Bronchial epithelial cell (primary cell): ENCODE data around the gene IRF4. TPM values are rescaled to one million over a fixed set of nuclear protein-coding genes. Genes with fewer than 3 reads are reported as not detected.

Experiments used
- DNase-seq: peaks from one replicate; pipeline ENCODE4 v3.0.0-alpha.2; 2010; ENCODE audit warnings: low read depth
- FAIRE-seq: peaks from 2 replicates; lab custom pipeline; 2011; peaks lifted over from hg19 to GRCh38; lab: Jason Lieb, UNC
- H3K27me3 ChIP-seq: 2 replicates; pipeline ENCODE4 v1.5.1; 2011; ENCODE audit warnings: low read length; ENCODE audit not compliant: control insufficient read depth, insufficient read depth
- H3K36me3 ChIP-seq: 2 replicates; pipeline ENCODE4 v1.5.1; 2011; ENCODE audit warnings: low read length; ENCODE audit not compliant: control insufficient read depth, insufficient read depth
- H3K4me3 ChIP-seq: 2 replicates; pipeline ENCODE4 v1.5.1; 2011; ENCODE audit warnings: mild to moderate bottlenecking, low read depth, low read length, control low read depth
- CTCF ChIP-seq: IDR thresholded peaks from 2 replicates; pipeline ENCODE4 v1.5.1; 2011; ENCODE audit warnings: mild to moderate bottlenecking, moderate library complexity, low read length, control low read depth, inconsistent platforms; ENCODE audit not compliant: insufficient read depth, severe bottlenecking
- total RNA-seq: library from RNA; depleted of rRNA; stranded (reverse); fragments of >200 nt; gene quantifications from 2 replicates; pipeline ENCODE4 v1.2.1, GENCODE V29; 2014

Gene IRF4
- total RNA-seq, 1 donor from 2014 or later: not detected

DNA sequence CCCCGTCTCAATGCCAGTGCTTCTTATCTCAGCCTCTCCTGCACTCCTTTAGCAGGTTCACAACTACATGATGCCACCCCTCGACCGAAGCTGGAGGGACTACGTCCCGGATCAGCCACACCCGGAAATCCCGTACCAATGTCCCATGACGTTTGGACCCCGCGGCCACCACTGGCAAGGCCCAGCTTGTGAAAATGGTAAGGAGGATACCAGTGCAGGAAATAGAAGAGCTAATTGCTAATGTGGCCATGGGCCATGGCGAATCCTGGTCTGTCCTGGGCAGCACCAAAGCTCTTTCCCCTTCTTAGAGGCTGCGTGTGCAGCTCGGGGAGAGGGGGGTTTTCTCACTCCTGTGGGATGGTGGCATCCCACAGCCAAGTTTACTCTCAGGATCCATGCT lies 5.5 kb downstream of the IRF4 start:
- Histone ChIP-seq H3K4me3 (no peak overlapping the region), H3K27me3 (peaks cover 37% of the 10 kb centered on the region), H3K36me3 (no peaks in the 10 kb centered on the region)
- no peak for TF ChIP-seq CTCF
- FAIRE-seq (no peak), DNase-seq (no peak)

GRCh38 chr6:397604-398003 lies 6.1 kb downstream of the IRF4 start:
- no peaks in the 10 kb centered on the region for H3K36me3 ChIP-seq
- FAIRE-seq: no peak
- H3K27me3 ChIP-seq: peaks cover 32% of the 10 kb centered on the region
- no peak for DNase-seq
- no peak for TF ChIP-seq CTCF
- H3K4me3 ChIP-seq: no peak overlapping the region

DNA sequence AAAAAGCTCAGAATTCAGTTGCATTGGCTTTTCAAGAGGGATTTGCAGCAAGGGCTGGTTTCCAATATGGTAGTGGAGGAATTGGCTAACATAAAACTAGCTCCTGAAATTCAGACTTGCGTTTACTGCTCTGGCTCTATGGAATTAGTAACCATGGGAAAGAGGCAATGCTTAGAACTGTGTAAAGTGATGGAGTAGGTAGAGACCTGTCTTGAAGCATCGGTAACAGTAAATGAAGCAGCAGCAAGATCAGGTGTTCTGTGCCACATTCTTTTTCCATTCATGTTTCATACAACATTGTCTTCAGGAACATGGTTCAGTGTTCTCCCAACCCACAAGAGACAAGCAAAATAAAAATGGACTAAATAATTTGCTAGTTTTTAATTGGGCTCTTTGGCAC lies 6.5 kb downstream of the IRF4 start:
- Histone ChIP-seq H3K4me3 (no peak overlapping the region), H3K36me3 (no peaks in the 10 kb centered on the region), H3K27me3 (peaks cover 32% of the 10 kb centered on the region)
- DNase-seq (no peak), FAIRE-seq (no peak)
- no peak for TF ChIP-seq CTCF

- peaks cover 30% of the 10 kb centered on the region for H3K27me3 ChIP-seq
- FAIRE-seq (peak; percentile 50), DNase-seq (no peak)
- no peak overlapping the region for H3K4me3 ChIP-seq
- no peak for TF ChIP-seq CTCF
- H3K36me3 ChIP-seq: no peaks in the 10 kb centered on the region
Measured at GRCh38 chr6:398558-399078, 7.1 kb downstream of the IRF4 start.

- FAIRE-seq: no peak
- no peak overlapping the region for H3K4me3 ChIP-seq
- DNase-seq: no peak
- H3K36me3 ChIP-seq: no peaks in the 10 kb centered on the region
- peaks cover 21% of the 10 kb centered on the region for H3K27me3 ChIP-seq
- no peak for TF ChIP-seq CTCF
Measured at GRCh38 chr6:399785-400534, 8.4 kb downstream of the IRF4 start.

- FAIRE-seq (no peak), DNase-seq (no peak)
- Histone ChIP-seq H3K36me3 (no peaks in the 10 kb centered on the region), H3K4me3 (no peak overlapping the region), H3K27me3 (peaks cover 16% of the 10 kb centered on the region)
- no peak for TF ChIP-seq CTCF
Measured at GRCh38 chr6:400815-401214, 9.3 kb downstream of the IRF4 start.
